IMR-90 (cell line): ENCODE results near the gene CLEC3A. TPM values are rescaled to one million over a fixed set of nuclear protein-coding genes. Genes with fewer than 3 reads are reported as not detected.

Source experiments
- ATAC-seq: fragments of 200-7000 bp; cut with Tn5 transposase; 2 replicates; pipeline ENCODE4 v1.9.1; 2020; ENCODE audit warnings: low read depth, mild to moderate bottlenecking, moderate library complexity
- BruUV-seq: library from RNA; stranded (reverse); fragments of 400-500 nt; replicated peaks from 2 replicates; lab custom pipeline; 2021; lab: Mats Ljungman, UMichigan
- CTCF ChIA-PET: fragments of 300-600 bp; formaldehyde crosslinking; extraction: SDS; loops from one replicate; lab custom pipeline; 2021; ENCODE audit warnings: antibody characterized with exemption; lab: Yijun Ruan, JAX
- POLR2A ChIA-PET: fragments of 300-600 bp; sonication (Branson Sonifier 250); formaldehyde crosslinking; loops from one replicate; lab custom pipeline; 2022; ENCODE audit warnings: antibody characterized with exemption; ENCODE audit not compliant: unreplicated experiment; lab: Charles Lee
- DNase-seq: peaks from one replicate; pipeline ENCODE4 v3.0.0; 2013
- H2AFZ ChIP-seq: replicated peaks from 2 replicates; pipeline ENCODE3; 2013; ENCODE audit warnings: low read length, mild to moderate bottlenecking; ENCODE audit not compliant: poor library complexity
- H2AK5ac ChIP-seq: 2 replicates; pipeline ENCODE4 v1.6.1; 2013; ENCODE audit warnings: low read depth, low read length, inconsistent platforms
- H2AK9ac ChIP-seq: replicated peaks from 2 replicates; pipeline ENCODE3; 2013; ENCODE audit warnings: mild to moderate bottlenecking, low read depth, low read length, moderate library complexity; ENCODE audit not compliant: poor library complexity
- H2BK120ac ChIP-seq: 2 replicates; pipeline ENCODE4 v1.6.1; 2013; ENCODE audit warnings: low read depth, low read length, inconsistent platforms
- H2BK15ac ChIP-seq: 3 replicates; pipeline ENCODE4 v1.6.1; 2013; ENCODE audit warnings: low read depth, low read length, inconsistent platforms
- H2BK20ac ChIP-seq: 2 replicates; pipeline ENCODE4 v1.6.1; 2013; ENCODE audit warnings: low read depth, mild to moderate bottlenecking, inconsistent platforms, low read length, moderate library complexity
- H2BK5ac ChIP-seq: 2 replicates; pipeline ENCODE4 v1.6.1; 2013; ENCODE audit warnings: mild to moderate bottlenecking, low read depth, low read length, inconsistent platforms; ENCODE audit not compliant: poor library complexity, severe bottlenecking
- H3K14ac ChIP-seq: replicated peaks from 2 replicates; pipeline ENCODE4 v1.6.1; 2013; ENCODE audit warnings: low read depth, low read length, inconsistent platforms
- H3K18ac ChIP-seq: 2 replicates; pipeline ENCODE4 v1.6.1; 2013; ENCODE audit warnings: low read depth, low read length, control low read depth
- H3K23ac ChIP-seq: 2 replicates; pipeline ENCODE4 v1.6.1; 2013; ENCODE audit warnings: low read depth, low read length, inconsistent platforms
- H3K27ac ChIP-seq: 2 replicates; pipeline ENCODE4 v1.5.1; 2013; ENCODE audit warnings: mild to moderate bottlenecking, control low read depth, low read length; ENCODE audit not compliant: insufficient read depth
- H3K27me3 ChIP-seq: 2 replicates; pipeline ENCODE4 v1.6.1; 2013; ENCODE audit warnings: low read length; ENCODE audit not compliant: control insufficient read depth, insufficient read depth
- H3K36me3 ChIP-seq: 2 replicates; pipeline ENCODE4 v1.6.1; 2013; ENCODE audit warnings: low read length, mixed read lengths; ENCODE audit not compliant: control insufficient read depth, insufficient read depth
- H3K4ac ChIP-seq: 2 replicates; pipeline ENCODE4 v1.6.1; 2013; ENCODE audit warnings: low read depth, low read length, inconsistent platforms
- H3K4me1 ChIP-seq: 2 replicates; pipeline ENCODE4 v1.6.1; 2013; ENCODE audit warnings: low read length, mixed read lengths; ENCODE audit not compliant: control insufficient read depth, insufficient read depth
- H3K4me2 ChIP-seq: 2 replicates; pipeline ENCODE4 v1.6.1; 2013; ENCODE audit warnings: low read depth, mild to moderate bottlenecking, control low read depth, low read length, moderate library complexity
- H3K4me3 ChIP-seq: 2 replicates; pipeline ENCODE4 v1.5.1; 2013; ENCODE audit warnings: low read depth, mild to moderate bottlenecking, control low read depth, low read length, moderate library complexity; ENCODE audit not compliant: insufficient read depth
- H3K56ac ChIP-seq: 2 replicates; pipeline ENCODE4 v1.6.1; 2013; ENCODE audit warnings: low read length, inconsistent platforms; ENCODE audit not compliant: insufficient read depth; ENCODE audit errors: extremely low read depth
- H3K79me1 ChIP-seq, 2 experiments: 2 replicates each; pipeline ENCODE4 v1.6.1; 2013; ENCODE audit warnings: low read length in 2 of 2, inconsistent platforms in 1 of 2, low read depth in 1 of 2
- H3K9ac ChIP-seq: 2 replicates; pipeline ENCODE4 v1.6.1; 2013; ENCODE audit warnings: low read depth, low read length, control low read depth
- H3K9me1 ChIP-seq: 2 replicates; pipeline ENCODE4 v1.6.1; 2013; ENCODE audit warnings: low read length, inconsistent platforms; ENCODE audit not compliant: insufficient read depth
- H3K9me3 ChIP-seq: 2 replicates; pipeline ENCODE4 v1.6.1; 2013; ENCODE audit warnings: low read length; ENCODE audit not compliant: control insufficient read depth, insufficient read depth
- H4K20me1 ChIP-seq: 2 replicates; pipeline ENCODE4 v1.6.1; 2013; ENCODE audit warnings: low read length, inconsistent platforms; ENCODE audit not compliant: insufficient read depth
- H4K5ac ChIP-seq: 2 replicates; pipeline ENCODE4 v1.6.1; 2013; ENCODE audit warnings: mild to moderate bottlenecking, low read depth, low read length, control low read depth
- H4K8ac ChIP-seq, 2 experiments: 2 replicates each; pipeline ENCODE4 v1.6.1; 2013; ENCODE audit warnings: low read depth in 2 of 2, low read length in 2 of 2, control low read depth in 1 of 2, inconsistent platforms in 1 of 2
- H4K91ac ChIP-seq: 2 replicates; pipeline ENCODE4 v1.6.1; 2013; ENCODE audit warnings: low read depth, low read length, inconsistent platforms; ENCODE audit not compliant: insufficient read depth
- MAFK ChIP-seq: IDR thresholded peaks from 2 replicates; pipeline ENCODE4 v1.6.1; 2012; ENCODE audit warnings: low read depth, low read length, improper control_type of control experiment
- NFE2L2 ChIP-seq: fragments of 150-350 bp; IDR thresholded peaks from 2 replicates; pipeline ENCODE4 v1.6.1; 2016; ENCODE audit warnings: low read depth, mild to moderate bottlenecking, low read length
- POLR2A ChIP-seq: IDR thresholded peaks from 2 replicates; pipeline ENCODE4 v1.6.1; 2012; ENCODE audit warnings: mild to moderate bottlenecking, low read depth, low read length
- RCOR1 ChIP-seq: IDR thresholded peaks from 2 replicates; pipeline ENCODE4 v1.6.1; 2012; ENCODE audit warnings: mild to moderate bottlenecking, low read length, improper control_type of control experiment; ENCODE audit not compliant: insufficient replicate concordance
- SMC3 ChIP-seq: fragments of 150-350 bp; IDR thresholded peaks from 2 replicates; pipeline ENCODE4 v1.6.1; 2016; ENCODE audit warnings: low read depth, mild to moderate bottlenecking, antibody characterized with exemption, low read length, moderate library complexity
- WGBS, 2 experiments: methylation state at CpG; one replicate each; pipeline versions ENCODE4 v1.1.5 to v1.1.7; 2013; ENCODE audit warnings: missing lambda C conversion rate in 2 of 2; ENCODE audit not compliant: insufficient read length in 1 of 2; ENCODE audit errors: extremely low coverage in 2 of 2; 5-methylcytosine and 5-hydroxymethylcytosine counted together
- dilution Hi-C: fragments of 300-500 bp; cut with HindIII; formaldehyde crosslinking; loops from one replicate; pipeline ENCODE4 v1.14.3; 2018; ENCODE audit warnings: low sequenced_read_pairs; ENCODE audit not compliant: unreplicated experiment
- in situ Hi-C: fragments of 300-500 bp; cut with MboI; formaldehyde crosslinking; loops from 3 replicates; pipeline ENCODE4 v1.14.3; 2019; ENCODE audit warnings: low sequenced_read_pairs, inconsistent platforms, mixed read lengths
- intact Hi-C: fragments of 100-400 bp; cut with micrococcal nuclease; formaldehyde crosslinking; loops from 2 replicates; pipeline ENCODE4 v1.10.0; 2022
- polyA plus RNA-seq, 3 experiments: library from polyadenylated mRNA; depleted of rRNA; stranded (reverse); fragments of >200 nt; gene quantifications; 2 replicates each; pipeline ENCODE4 v1.2.3, GENCODE V29; 2012; ENCODE audit warnings: low replicate concordance in 1 of 3
- total RNA-seq: library from RNA; depleted of rRNA; stranded (reverse); fragments of >200 nt; gene quantifications from 2 replicates; pipeline ENCODE4 v1.2.3, GENCODE V29; 2012

The CLEC3A gene
- total and polyA plus RNA-seq, 2 of the 4 experiments (the other 2 are of a cell fraction) = not detected

- H3K9ac ChIP-seq = no peak overlapping the region
- no peak overlapping the region for H2AK9ac ChIP-seq
- H3K18ac ChIP-seq = no peak overlapping the region
- no peak overlapping the region for H4K5ac ChIP-seq
- no peaks in the 10 kb centered on the region for H3K9me1 ChIP-seq
- H3K27me3 ChIP-seq = peaks cover 4% of the 10 kb centered on the region
- dilution Hi-C loops (no loop called here), intact Hi-C loops (no loop called here), in situ Hi-C loops (loop anchor here (25.0 kb wide), 1 partner anchor 770 kb away; no protein-coding TSS in a partner anchor)
- DNase-seq (no peak), ATAC-seq (no peak)
- no peak overlapping the region for H3K4me2 ChIP-seq
- H2BK5ac ChIP-seq = no peak overlapping the region
- no TSS peak for BruUV-seq
- H4K8ac ChIP-seq = no peak overlapping the region
- no peaks in the 10 kb centered on the region for H3K79me1 ChIP-seq
- H3K4me1 ChIP-seq = no peaks in the 10 kb centered on the region
- H3K4ac ChIP-seq = no peak overlapping the region
- H3K36me3 ChIP-seq = no peaks in the 10 kb centered on the region
- H3K4me3 ChIP-seq = no peak overlapping the region
- H2BK120ac ChIP-seq = no peak overlapping the region
- H2BK15ac ChIP-seq = no peak overlapping the region
- no peak overlapping the region for H2AFZ ChIP-seq
- ChIA-PET POLR2A (no interaction called here), CTCF (interaction anchor here (1.3 kb wide), 1 partner anchor 19 kb away, joined by 3 read pairs; no protein-coding TSS in a partner anchor)
- H3K27ac ChIP-seq = no peak overlapping the region
- no peak for TF ChIP-seq POLR2A
- no peak for TF ChIP-seq RCOR1
- no peak for TF ChIP-seq SMC3
- no peak for TF ChIP-seq MAFK
- no peak for TF ChIP-seq NFE2L2
- no peak overlapping the region for H3K23ac ChIP-seq
- WGBS, 2 experiments = no CpG with 5 or more reads among the region's 3 CpGs
- H2BK20ac ChIP-seq = no peak overlapping the region
- no peak overlapping the region for H3K14ac ChIP-seq
- H3K56ac ChIP-seq = no peak overlapping the region
- no peaks in the 10 kb centered on the region for H4K20me1 ChIP-seq
- H3K9me3 ChIP-seq = no peaks in the 10 kb centered on the region
- no peak overlapping the region for H4K91ac ChIP-seq
- H2AK5ac ChIP-seq = no peak overlapping the region
Measured at GRCh38 chr16:78007121-78007520, 15.2 kb upstream of the CLEC3A start.
